Gastrocnemius medialis (tissue), 4 donors: Measurements from ENCODE around the gene MON2.

Experiments used
- CTCF ChIP-seq, 5 experiments: fragments of 450-650 bp in 3 of 5; fragments of 200-600 bp in 2 of 5; sonication (generic) in 2 of 5; IDR thresholded peaks in 4 of 5; conservative IDR thresholded peaks in 1 of 5; 1 replicate in 4 of 5; 2 replicates in 1 of 5; pipeline ENCODE4 v1.5.1; 2016 to 2019; ENCODE audit warnings: antibody characterized with exemption in 5 of 5, mild to moderate bottlenecking in 3 of 5, moderate library complexity in 3 of 5
- POLR2A ChIP-seq, 2 donors: fragments of 450-650 bp; IDR thresholded peaks; one replicate each; pipeline ENCODE4 v1.6.1; 2017; ENCODE audit warnings: antibody characterized with exemption in 2 of 2, mild to moderate bottlenecking in 2 of 2, moderate library complexity in 2 of 2

DNA sequence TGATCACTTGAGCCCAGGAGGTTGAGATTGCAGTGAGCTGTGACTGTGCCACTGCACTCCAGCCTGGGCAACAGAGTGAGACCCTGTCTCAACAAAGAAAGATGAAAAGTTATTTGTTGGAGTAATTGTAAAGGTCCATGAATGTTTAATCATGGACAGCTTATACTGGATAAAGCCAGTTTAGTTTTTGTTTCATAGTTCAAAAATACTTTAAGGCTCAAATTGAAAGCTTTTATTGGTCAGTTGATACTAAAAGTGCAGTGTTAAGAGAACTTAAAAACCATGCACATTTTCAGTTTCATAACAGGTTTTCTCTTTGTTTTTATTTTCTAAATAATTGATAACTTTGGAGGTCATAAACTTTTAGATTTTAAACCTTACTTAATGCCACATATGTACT, 108.4 kb downstream of the MON2 start:
- no peak for TF ChIP-seq CTCF (IDR thresholded peaks at IDR 0.05 in 4 of 5, conservative IDR thresholded peaks at IDR 0.05 in 1 of 5)
- TF ChIP-seq POLR2A (IDR thresholded peaks at IDR 0.05) = no peak
